D721Med (cell line): ENCODE results near the gene TMEM117.
"Not testable (repeated sequence)": the region's sequence is repeated elsewhere in the genome, so short reads cannot be mapped to it uniquely, and the experiment has no call there.

Source experiments
- DNase-seq: peaks from one replicate; pipeline ENCODE4 v3.0.0; 2011; ENCODE audit warnings: low spot score; ENCODE audit not compliant: insufficient read length
- FAIRE-seq: peaks from 2 replicates; lab custom pipeline; 2011; peaks lifted over from hg19 to GRCh38; lab: Jason Lieb, UNC
- CTCF ChIP-seq: IDR thresholded peaks from 2 replicates; pipeline ENCODE4 v1.5.1; 2012; ENCODE audit warnings: mild to moderate bottlenecking, control low read depth; ENCODE audit not compliant: insufficient read depth; ENCODE audit errors: missing control alignments

The TMEM117 gene

GRCh38 chr12:43841253-43841652 is 5.4 kb downstream of the TMEM117 start:
- peak; percentile 16 for FAIRE-seq
- TF ChIP-seq CTCF, result no peak
- DNase-seq, result no peak

- TF ChIP-seq CTCF, result no peak
- FAIRE-seq (no peak), DNase-seq (no peak)
Observed at GRCh38 chr12:43842259-43842658, 6.4 kb downstream of the TMEM117 start.

- not testable (repeated sequence) for DNase-seq, FAIRE-seq
Observed at GRCh38 chr12:43847425-43848225, 11.7 kb downstream of the TMEM117 start.

- no peak for DNase-seq
Observed at GRCh38 chr12:43848226-43848507, 12.3 kb downstream of the TMEM117 start.

GRCh38 chr12:43848786-43849185 is 12.9 kb downstream of the TMEM117 start:
- no peak for TF ChIP-seq CTCF
- no peak for FAIRE-seq
- DNase-seq, result no peak

More at GRCh38 chr12:43848226-43848507, 12.3 kb downstream of the TMEM117 start:
- FAIRE-seq, result no peak
- TF ChIP-seq CTCF, result no peak

- no peak for DNase-seq
- no peak for FAIRE-seq
- TF ChIP-seq CTCF, result no peak
Observed at GRCh38 chr12:43852744-43853143, 16.9 kb downstream of the TMEM117 start.

GRCh38 chr12:43856972-43857371 is 21.1 kb downstream of the TMEM117 start:
- FAIRE-seq (no peak), DNase-seq (no peak)
- TF ChIP-seq CTCF, result no peak
